Hematopoietic multipotent progenitor cell treated with erythropoietin and hydrocortisone succinate and interleukin-3 and kit ligand, for 4 days (in vitro differentiated cells): ENCODE results near the gene HOXC5.

Experiments
- DNase-seq: peaks from one replicate; pipeline ENCODE4 v3.0.0-alpha.2; 2015

Gene HOXC5

DNA sequence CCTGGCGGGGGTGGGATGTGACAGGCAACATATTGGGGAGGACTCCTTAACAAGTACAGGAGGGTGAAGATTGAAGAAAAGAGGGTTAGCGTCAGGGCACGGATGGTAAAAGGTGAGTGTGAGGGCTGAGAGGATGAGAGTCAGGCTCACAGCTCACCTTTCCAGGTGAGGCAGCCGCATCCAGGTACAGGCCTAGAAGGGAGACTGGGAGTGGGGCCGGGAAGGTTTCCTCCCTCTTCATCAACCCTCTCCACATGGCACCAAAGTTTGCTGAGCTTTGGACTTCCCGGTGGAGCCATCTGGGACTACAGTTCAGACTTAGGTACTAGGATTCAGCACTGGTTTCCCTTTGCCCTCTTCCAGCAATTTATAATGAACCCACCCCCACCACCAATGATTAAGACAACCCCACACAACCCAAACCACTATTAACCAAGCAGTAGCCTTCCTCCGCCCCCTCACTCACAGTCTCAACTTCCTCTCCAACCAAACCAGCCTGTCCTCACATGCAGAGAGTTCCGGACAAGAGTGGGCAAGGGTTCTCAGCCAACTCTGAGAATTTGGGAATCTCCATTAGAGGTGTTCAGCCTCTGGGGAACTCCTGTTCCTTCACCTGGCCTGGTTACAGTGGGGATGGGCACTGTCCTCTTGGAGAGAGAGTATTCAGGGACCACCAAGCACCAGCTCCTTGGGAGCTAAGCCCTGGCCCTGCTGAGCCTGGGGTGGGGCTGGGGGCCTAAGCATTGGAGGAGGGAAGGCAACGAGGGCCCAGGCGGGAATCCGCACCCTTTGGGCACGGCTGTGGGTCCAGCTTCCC, 18.4 kb downstream of the HOXC5 start:
- no peak for DNase-seq

DNA sequence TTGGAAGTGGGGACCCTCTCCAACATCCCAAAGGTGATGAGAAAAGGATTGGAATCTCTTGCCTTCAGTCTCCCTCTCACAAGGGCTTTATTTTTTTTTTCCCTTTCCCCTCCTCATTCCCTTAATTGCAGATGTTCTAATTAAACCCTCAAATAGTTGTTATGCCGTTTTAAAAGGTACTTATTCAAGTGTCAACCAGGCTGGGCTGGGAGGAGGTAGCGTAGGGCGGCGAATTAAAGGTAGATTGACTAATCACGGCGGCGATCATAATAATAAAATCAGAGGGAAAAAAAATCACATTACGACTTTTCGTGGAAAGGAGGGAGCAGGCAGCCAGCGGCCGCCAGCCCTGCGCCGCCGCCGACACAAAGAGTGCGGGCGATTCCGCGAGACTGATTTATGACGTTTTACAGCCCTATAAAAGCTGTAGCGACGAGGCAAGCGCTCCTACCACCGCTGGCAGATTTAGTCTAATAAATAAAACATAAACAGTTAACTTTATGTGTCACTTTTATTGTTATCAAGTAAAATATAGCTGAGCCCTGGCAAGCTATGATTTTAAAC, 19.1 kb downstream of the HOXC5 start:
- DNase-seq: no peak

DNA sequence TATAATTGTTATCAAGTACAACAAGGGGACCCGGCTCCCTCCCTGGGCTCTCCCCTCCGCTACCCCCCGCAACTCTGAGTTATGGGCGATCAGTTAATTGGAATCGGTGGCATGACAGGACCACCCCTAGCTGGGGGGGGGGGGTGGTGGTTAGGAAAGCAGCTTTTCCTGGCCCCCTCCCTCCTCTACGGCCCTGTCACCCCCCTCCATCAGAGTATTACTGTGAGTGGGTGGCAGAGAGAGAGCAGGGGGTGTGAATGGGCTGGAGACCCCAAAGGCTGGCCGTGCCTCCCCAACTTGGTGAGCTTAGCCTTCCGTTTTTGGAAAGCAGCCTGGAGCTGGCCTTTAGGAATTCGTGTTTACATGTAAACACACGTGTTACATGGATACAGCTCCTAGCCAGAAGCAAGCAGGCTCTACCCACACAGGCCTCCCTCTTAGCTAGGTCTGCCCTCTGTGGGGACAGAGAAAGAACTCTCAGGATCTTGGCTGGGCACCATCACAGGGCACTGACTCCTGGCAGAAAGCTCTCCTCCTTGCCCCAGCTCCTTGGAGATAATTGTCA, 19.7 kb downstream of the HOXC5 start:
- no peak for DNase-seq

DNA sequence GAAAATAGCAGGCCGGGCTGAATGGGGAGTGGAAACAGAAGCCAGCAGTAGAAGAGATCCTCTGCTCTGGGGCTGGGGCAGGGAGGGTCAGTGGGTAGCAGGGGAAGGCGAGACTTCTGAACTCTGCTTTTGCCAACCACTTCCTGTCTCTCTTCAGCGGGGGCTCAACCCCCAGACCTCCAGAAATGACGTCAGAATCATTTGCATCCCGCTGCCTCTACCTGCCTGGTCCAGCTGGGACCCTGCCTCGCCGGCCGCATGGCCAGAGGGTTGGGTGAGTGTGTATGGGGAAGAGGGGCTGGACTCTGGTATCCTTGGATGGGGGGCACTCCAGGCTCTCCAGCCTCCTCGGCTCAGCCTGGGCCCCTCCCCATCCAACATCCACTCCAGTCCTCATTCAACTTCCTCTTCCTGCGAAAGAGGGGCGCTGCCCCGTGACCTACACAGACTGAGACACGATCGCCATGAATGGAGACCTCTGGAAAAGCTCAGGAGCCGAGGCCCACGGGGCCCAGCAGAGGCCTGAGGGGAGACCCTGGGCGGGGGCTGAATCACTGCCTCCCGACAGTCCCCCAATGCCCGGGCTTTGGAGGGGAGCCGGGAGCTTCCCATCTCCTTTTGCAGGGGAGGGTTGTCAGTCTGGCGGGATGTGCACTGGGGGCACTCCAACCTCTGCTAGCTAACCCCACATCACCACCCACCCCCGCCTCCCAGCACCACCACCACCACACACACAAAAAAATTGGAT, 20.3 kb downstream of the HOXC5 start:
- no peak for DNase-seq

DNA sequence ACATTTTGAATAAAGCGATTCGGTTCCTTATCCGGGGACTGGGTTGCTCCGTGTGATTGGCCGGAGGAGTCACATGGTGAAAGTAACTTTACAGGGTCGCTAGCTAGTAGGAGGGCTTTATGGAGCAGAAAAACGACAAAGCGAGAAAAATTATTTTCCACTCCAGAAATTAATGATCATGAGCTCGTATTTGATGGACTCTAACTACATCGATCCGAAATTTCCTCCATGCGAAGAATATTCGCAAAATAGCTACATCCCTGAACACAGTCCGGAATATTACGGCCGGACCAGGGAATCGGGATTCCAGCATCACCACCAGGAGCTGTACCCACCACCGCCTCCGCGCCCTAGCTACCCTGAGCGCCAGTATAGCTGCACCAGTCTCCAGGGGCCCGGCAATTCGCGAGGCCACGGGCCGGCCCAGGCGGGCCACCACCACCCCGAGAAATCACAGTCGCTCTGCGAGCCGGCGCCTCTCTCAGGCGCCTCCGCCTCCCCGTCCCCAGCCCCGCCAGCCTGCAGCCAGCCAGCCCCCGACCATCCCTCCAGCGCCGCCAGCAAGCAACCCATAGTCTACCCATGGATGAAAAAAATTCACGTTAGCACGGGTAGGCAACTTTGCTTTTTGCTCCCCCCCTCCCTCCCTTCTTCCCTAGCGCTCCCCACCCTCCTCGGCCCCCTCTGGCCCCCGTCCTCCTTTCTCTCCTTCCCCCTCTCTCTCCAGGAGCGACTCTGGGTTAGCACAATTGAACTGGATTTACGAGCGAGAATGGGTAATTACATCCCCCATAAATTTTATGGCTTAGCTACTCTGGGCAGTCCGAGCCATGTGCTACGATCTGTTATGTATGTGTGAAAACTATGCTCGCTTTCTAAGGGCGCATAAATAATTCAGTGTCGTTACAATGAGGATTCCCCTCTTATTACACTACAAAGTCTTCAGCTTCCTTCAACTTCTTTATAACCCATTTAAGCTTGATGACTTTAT, 21.2 kb downstream of the HOXC5 start, which contains the start of gene HOXC4:
HOXC4 (plus strand) TSS at position 85 of the 991 bp plus-strand sequence; CDS start at position 173, 88 bp downstream.
- no peak for DNase-seq

DNA sequence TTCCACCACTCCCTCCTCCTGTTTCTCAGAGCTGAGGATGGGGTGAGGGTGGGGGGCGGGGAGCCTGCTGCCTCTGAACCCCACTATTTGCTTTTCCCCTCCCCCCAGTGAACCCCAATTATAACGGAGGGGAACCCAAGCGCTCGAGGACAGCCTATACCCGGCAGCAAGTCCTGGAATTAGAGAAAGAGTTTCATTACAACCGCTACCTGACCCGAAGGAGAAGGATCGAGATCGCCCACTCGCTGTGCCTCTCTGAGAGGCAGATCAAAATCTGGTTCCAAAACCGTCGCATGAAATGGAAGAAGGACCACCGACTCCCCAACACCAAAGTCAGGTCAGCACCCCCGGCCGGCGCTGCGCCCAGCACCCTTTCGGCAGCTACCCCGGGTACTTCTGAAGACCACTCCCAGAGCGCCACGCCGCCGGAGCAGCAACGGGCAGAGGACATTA, 21.9 kb downstream of the HOXC5 start:
- DNase-seq: no peak

DNA sequence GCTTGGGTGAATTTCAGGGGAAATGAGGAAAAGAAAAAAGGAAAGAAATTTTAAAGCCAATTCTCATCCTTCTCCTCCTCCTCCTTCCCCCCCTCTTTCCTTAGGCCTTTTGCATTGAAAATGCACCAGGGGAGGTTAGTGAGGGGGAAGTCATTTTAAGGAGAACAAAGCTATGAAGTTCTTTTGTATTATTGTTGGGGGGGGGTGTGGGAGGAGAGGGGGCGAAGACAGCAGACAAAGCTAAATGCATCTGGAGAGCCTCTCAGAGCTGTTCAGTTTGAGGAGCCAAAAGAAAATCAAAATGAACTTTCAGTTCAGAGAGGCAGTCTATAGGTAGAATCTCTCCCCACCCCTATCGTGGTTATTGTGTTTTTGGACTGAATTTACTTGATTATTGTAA, 22.7 kb downstream of the HOXC5 start:
- DNase-seq: no peak

DNA sequence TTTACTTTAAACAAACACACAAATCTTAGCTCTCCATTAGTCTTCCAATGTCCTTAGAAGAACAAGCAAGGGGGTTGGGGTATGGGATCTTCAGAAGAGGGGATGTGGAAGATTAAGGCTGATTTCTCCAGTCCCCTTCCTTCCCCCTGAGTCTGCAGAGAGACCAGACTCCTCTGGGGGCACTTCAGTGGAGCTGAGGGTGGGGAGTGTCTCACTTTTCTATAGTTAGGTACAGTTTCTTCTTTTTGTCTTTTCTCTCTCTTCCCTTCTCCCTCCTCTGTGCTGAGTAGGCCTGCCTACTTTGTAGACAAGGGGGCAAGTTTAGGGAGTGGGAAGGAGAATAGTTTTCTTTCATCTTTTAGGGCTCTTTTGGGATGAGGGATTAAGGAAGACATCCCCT, 23.3 kb downstream of the HOXC5 start:
- no peak for DNase-seq

DNA sequence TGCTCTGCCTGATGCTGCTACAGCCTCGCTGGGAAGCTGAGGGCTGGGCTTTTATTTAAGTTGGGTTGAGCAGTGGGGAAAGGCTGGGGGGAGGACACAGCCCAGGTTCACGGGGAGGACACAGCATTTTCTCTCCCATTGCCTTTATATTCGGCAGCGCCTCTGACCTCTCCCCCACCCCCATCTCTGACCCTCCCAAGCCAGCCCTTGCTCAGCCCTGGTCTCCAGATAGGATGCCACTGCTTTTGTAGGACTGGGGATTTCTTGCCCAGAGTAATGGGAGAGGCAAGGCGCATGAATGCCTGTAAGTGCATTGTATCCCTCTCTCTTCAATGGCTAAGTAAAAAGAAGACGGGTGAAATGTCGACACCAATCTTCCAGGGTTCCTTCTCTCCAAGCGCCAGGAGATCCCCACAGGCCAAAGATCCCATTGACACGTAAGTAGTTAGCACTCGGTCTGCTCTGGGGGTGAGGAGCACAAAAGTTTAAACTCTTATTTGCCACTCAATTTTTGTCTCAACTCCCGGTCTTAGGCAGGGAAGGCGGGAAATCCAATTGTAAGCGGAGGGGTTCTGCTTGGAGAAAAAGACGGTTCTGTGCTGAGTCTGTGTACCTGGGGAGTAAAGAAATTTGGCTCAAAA, 25.4 kb downstream of the HOXC5 start:
- no peak for DNase-seq

DNA sequence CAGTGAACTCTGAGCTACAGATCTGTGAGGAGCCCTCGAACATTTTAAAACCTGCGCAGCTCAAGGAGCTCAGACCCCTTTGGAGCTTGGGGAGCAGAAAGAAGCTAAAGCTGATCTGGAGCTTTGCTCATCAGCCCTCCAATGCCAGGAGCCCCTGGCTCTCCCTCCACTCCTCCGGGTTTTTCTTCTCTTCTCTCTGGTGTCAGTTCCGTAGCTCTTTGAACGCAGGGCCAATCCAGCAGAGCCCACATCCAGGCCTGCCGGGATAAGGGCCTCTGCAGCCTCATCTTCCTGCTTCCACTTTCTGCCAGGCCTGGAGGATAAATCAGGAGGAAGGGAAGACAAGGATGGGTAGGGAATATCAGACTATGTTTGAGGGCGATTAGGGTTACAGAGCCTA, 26.8 kb downstream of the HOXC5 start:
- no peak for DNase-seq

DNA sequence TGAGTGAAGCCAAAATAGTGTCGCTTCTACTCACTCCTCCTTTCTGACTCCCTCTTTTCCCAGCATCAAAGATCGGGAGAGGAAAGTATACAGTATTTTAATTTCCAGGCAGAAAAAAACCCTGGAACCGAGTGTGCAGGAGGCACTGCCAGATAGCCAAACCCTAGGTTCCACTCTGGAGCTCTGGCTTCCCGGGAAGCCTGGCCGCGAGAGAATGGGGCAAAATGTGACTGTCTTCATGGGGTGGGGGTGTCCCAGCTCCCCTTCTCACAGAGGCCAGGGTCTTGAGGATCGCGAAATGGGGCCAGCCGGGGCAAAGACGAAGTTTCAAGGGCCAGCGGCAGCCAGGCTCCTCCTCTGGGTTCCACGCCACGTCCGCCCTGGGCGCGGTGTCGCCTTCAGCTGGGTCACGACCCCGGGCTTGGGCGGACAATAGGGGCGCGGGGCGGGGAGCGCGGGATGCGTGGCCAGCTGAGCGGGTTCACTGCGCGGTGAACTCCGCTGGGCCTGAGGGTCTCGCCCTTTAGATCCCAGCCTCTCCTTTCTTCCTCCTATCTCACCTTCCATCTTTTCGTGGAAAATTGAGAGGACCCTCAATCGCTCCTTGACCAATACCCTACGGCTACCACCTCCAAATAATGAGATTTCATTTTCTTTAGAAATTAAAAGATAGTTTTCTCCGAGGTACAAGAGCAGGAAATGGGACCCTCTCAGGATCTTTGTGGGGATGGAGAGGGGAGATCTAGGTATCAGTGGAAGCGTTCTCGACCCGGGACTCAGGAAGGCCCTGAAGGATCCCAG, 27.5 kb downstream of the HOXC5 start:
- DNase-seq: no peak

DNA sequence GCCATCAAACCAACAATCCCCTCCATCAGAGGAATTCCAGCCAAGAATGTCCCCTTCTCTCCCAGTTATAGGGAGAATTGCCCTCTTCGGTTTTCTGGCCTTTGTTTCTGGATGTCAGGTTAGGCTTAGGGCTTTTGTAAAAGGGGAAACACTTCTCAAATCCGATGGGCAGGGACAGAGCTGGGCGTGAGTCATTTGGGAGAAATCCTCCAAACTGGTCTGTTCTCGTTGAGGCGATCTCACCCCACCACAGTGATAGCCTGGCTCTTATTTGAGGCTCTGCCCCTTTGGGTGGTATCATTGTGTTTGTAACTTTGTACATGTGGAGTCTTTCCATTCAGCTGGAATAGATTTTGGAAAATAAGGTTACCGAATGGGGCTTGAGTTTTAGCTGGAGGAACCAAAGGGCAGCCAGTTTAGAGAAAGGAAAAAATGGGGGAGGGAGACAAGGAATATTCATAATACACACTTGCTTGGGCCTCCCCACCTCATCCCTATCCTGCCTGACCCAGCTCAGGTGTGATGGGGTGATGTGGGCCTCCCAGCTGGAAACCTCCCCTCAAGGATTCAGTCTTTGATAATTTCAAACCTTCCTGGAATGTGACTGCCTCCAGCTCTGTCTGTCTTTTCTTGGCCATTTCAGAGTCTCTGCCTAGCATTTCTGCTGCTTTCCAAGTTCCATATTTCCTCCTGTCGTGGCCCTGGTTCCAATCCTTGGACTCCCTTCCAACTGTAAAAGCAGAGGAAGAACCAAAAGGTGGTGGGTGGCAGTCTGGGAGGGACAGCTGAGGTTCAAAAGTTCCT, 28.3 kb downstream of the HOXC5 start:
- no peak for DNase-seq

DNA sequence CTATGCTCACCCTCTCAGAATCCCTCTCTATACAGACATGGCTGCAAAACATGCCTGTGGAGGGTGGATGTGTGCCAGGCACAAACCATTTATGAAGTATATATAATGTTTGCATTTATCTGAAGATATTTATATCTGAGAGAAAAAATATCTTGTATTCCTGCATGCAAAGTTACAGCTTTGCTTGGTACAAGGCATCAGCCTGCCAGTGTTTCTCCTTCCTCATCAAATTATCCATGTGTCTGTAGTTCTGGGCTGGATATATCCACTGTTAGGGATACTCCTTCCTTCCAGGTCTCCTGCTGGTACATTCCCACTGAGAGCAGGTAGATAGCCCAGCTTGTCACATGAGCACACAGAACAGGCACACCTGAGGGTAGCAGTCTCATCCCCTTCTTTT, 32.8 kb downstream of the HOXC5 start:
- no peak for DNase-seq

DNA sequence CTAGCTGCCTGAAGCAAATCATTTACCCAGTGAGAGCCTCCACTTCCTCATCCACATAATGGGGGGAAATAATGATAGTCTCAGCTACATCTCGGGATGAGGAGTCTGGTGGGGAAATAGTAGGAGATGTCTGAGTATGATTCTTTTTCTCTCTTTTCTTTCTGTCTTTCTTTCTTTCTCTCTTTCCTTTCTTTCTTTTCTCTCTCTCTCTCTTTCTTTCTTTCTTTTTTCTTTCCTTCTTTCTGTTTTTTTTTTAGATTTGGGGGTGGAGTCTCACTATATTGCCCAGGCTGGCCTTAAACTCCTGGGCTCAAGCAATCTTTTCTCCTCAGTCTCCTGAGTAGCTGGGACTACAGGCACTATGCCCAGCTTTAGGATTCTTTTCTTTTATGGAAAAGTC, 33.6 kb downstream of the HOXC5 start:
- DNase-seq: no peak

DNA sequence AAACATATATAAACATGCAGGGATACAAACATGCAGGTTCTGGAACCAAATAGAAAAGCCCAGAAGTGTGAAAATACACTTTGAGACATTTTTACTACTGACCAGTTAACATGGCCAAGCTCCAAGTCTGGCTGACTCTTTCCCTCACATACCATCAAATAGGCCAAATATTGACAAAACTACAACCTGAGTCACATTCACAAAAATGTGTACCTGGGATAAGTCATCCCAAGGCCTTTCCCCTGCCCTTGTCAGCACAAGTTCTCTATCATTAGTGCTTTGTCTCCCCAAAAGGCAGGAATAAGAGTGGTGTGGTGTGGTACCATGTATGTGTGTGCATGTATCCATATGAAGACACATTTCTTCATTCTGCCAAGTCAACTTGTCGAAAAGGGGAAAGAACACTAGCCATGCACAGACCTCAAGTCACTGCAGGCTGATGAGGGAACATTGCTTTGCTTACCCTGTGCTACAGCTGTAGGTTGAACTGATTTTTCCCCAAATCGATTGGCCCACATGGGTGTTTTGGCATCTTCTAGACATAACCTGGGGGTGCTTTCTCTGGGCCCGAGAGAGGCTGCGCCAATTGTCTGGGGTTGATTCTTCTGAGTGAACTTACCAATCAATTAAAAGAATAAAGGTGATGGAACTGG, 35.7 kb downstream of the HOXC5 start:
- DNase-seq: no peak

DNA sequence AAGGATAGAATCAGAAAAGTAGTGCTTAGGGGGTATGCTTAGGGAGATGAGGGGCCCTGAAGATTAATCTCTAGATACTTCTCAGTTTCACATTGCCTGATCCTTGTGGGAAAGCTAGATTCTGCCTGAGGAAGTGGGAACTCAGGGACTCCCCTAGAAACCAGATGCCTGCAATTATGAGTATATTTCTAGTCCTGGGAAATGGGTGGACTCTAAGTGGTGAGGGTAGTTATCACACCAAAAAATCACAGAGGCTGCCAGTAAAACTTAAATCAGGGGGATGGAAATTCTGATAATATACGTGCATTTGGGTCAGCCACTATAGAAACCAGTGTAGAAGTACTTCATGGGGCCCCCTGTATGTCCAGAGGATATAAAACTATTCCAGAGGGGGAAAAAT, 39.1 kb downstream of the HOXC5 start:
- no peak for DNase-seq

DNA sequence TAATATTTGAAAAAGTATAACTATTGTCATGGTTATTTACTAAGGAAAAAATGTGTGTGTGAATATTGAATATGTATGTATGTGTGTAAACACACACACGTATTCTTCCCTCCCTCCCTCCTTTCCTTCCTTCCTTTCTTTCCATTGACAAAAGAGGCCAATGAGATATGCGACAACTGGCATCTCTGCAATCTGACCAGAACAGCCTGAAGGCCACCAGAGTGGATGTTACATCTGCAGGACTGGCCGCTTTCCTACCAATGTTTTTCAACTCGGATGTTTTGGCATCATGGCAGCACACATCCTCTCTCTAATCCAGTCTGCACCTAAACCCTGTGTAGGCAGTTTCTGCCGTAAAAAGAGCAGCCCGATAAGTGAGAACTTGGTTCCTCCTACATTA, 41.5 kb downstream of the HOXC5 start:
- DNase-seq: no peak

DNA sequence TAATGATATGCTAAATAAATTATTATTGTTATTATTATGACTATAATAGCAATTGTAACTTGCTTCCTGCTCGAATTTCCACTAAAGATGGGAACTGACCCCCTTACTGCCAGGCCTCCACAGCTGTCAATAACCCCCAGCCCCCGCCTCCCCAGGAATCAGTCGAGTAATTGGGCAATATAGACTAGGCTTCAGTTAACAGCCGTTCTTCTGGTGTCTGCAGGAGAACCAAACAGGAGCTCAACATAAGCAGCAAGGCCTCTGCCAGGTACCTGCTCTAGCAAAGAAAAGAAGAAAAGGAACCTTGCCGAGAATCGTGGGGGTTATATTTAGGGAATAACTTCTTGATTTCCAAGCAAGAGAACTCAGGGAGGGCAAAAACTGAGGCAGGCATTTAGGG, 42.6 kb downstream of the HOXC5 start:
- DNase-seq: no peak

DNA sequence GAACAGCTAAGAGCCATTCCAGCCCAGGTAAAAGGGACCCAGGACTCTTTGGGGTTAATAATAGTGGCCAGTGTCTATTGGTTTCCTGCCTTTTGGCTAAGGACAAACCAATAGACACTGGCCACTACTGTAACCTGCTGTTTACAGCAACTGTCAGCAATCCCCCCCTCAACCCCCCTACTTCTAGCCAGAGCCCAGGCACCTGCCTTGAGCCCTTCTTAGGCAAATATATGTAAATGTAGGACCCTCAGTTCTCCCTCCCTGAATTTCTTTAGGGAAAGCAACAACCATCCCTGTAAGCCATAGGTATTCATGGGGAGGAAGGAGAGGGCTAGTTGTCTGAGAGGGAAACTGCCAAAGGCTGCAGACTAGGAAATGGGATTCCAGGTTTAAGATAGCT, 43.1 kb downstream of the HOXC5 start:
- DNase-seq: no peak
